PC-9 (cell line): ENCODE data around the gene ATG9A. TPM values are rescaled to one million over a fixed set of nuclear protein-coding genes. Genes with fewer than 3 reads are reported as not detected.
A peak's percentile ranks its signal among the peaks of the same experiment; 100 is the strongest.

Experiments
- BruUV-seq: library from RNA; stranded (reverse); fragments of 400-500 nt; replicated peaks from 2 replicates; lab custom pipeline; 2021; lab: Mats Ljungman, UMichigan
- CTCF ChIA-PET: fragments of 300-600 bp; sonication (Branson Sonifier 250); formaldehyde crosslinking; loops from one replicate; lab custom pipeline; 2022; ENCODE audit warnings: antibody characterized with exemption; lab: Charles Lee
- POLR2A ChIA-PET: fragments of 300-600 bp; sonication (Branson Sonifier 250); formaldehyde crosslinking; loops from one replicate; lab custom pipeline; 2022; ENCODE audit warnings: antibody characterized with exemption; ENCODE audit not compliant: unreplicated experiment; lab: Charles Lee
- DNase-seq, 2 experiments: peaks; one replicate each; pipeline versions ENCODE4 v3.0.0 to v3.0.0-alpha.2; 2015 to 2022; ENCODE audit warnings: mixed read lengths in 1 of 2
- H2AFZ ChIP-seq: fragments of 200-600 bp; sonication (generic); 2 replicates; pipeline ENCODE4 v1.8.1; 2017; ENCODE audit warnings: antibody characterized with exemption
- H3F3A ChIP-seq: fragments of 200-600 bp; sonication (generic); 2 replicates; pipeline ENCODE4 v1.8.1; 2017; ENCODE audit warnings: antibody characterized with exemption, mild to moderate bottlenecking, low read depth; ENCODE audit not compliant: insufficient read depth
- H3K27ac ChIP-seq: fragments of 200-600 bp; sonication (generic); 2 replicates; pipeline ENCODE4 v1.6.1; 2016; ENCODE audit warnings: mixed run types
- H3K27me3 ChIP-seq: fragments of 200-600 bp; sonication (generic); 2 replicates; pipeline ENCODE4 v1.6.1; 2016; ENCODE audit warnings: low read depth, mixed run types; ENCODE audit not compliant: insufficient read depth
- H3K36me3 ChIP-seq: fragments of 200-600 bp; sonication (generic); 2 replicates; pipeline ENCODE4 v1.6.1; 2016; ENCODE audit warnings: low read depth, mixed run types
- H3K4me1 ChIP-seq: fragments of 200-600 bp; sonication (generic); replicated peaks from 2 replicates; pipeline ENCODE4 v1.6.1; 2016; ENCODE audit warnings: mixed run types; ENCODE audit not compliant: insufficient read depth
- H3K4me2 ChIP-seq: fragments of 200-600 bp; sonication (generic); 2 replicates; pipeline ENCODE4 v1.6.1; 2017; ENCODE audit warnings: mixed run types
- H3K4me3 ChIP-seq: fragments of 200-600 bp; sonication (generic); 2 replicates; pipeline ENCODE4 v1.6.1; 2016; ENCODE audit warnings: mixed run types
- H3K79me2 ChIP-seq: fragments of 200-600 bp; sonication (generic); 2 replicates; pipeline ENCODE4 v1.6.1; 2017; ENCODE audit warnings: low read depth, mixed run types
- H3K9me2 ChIP-seq: fragments of 200-600 bp; sonication (generic); 2 replicates; pipeline ENCODE4 v1.8.1; 2017; ENCODE audit warnings: mild to moderate bottlenecking; ENCODE audit not compliant: insufficient read depth
- H3K9me3 ChIP-seq: fragments of 200-600 bp; sonication (generic); 2 replicates; pipeline ENCODE4 v1.8.1; 2016; ENCODE audit warnings: low read depth; ENCODE audit not compliant: insufficient read depth
- H4K20me1 ChIP-seq: fragments of 200-600 bp; sonication (generic); 2 replicates; pipeline ENCODE4 v1.8.1; 2017; ENCODE audit not compliant: insufficient read depth
- EZH2 ChIP-seq: fragments of 200-600 bp; sonication (generic); IDR thresholded peaks from 2 replicates; pipeline ENCODE4 v1.8.0; 2017; ENCODE audit warnings: antibody characterized with exemption, low read depth
- intact Hi-C: fragments of 100-400 bp; cut with micrococcal nuclease; formaldehyde crosslinking; loops from one replicate; pipeline ENCODE4 v1.10.0; 2022; ENCODE audit not compliant: unreplicated experiment
- total RNA-seq: library from RNA; stranded (reverse); gene quantifications from 2 replicates; pipeline ENCODE4 v1.2.3, GENCODE V29; 2021
- TF ChIP-seq, protein P1 (sequence below): fragments of 200-600 bp; sonication (generic); conservative IDR thresholded peaks from 2 replicates; pipeline ENCODE4 v1.6.1; 2017; ENCODE audit warnings: mixed run types, antibody characterized with exemption, mild to moderate bottlenecking, moderate library complexity

Gene ATG9A
- total RNA-seq, 1 experiment from 2014 or later, result 56.0 TPM

DNA sequence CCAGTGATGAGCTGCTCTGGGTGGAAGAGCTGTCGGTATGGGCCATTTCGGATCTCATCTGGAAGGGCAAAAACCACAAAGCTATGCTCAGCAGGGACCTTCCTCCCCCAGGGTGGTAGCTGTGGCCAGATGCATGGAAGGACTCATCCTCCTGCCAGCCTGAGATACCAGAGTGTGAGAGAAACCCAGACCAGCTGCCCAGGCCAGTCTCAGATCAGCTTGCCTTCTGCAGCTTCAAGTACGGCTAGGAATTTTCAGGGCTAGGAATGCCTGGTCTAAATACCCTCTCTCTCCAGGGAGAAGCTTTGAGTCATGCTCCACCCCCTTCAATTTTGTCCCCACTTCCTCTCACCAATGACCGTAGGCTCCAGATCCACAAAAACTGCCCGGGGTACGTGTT is 22.2 kb upstream of the ATG9A start:
- Histone ChIP-seq H3K36me3 (0 out of 2 replicates have a peak, but pooled peaks cover 9% of the 10 kb centered on the region), H4K20me1 (no peaks in the 10 kb centered on the region), H3K27me3 (no peaks in the 10 kb centered on the region), H3K4me2 (peak overlapping the region; percentile 84; the same call in 1 of the 2 replicates), H3K79me2 (peaks cover 41% of the 10 kb centered on the region), H3F3A (peaks cover 44% of the 10 kb centered on the region), H3K9me3 (no peaks in the 10 kb centered on the region), H3K9me2 (no peaks in the 10 kb centered on the region), H2AFZ (no peak overlapping the region), H3K4me3 (0 out of 2 replicates have a peak overlapping the region, but pooled peaks have one; percentile 87), H3K4me1 (peaks cover 65% of the 10 kb centered on the region), H3K27ac (no peak overlapping the region)
- ChIA-PET CTCF (interaction anchor here (0.6 to 0.7 kb wide), 2 partner anchors 43 to 65 kb away, joined by 3 to 4 read pairs; no protein-coding TSS in a partner anchor), POLR2A (interaction anchor here (0.6 kb wide), 1 partner anchor 29 kb away, joined by 3 read pairs; no protein-coding TSS in a partner anchor)
- no peak for DNase-seq
- BruUV-seq, result no TSS peak
- TF ChIP-seq, protein P1, sequence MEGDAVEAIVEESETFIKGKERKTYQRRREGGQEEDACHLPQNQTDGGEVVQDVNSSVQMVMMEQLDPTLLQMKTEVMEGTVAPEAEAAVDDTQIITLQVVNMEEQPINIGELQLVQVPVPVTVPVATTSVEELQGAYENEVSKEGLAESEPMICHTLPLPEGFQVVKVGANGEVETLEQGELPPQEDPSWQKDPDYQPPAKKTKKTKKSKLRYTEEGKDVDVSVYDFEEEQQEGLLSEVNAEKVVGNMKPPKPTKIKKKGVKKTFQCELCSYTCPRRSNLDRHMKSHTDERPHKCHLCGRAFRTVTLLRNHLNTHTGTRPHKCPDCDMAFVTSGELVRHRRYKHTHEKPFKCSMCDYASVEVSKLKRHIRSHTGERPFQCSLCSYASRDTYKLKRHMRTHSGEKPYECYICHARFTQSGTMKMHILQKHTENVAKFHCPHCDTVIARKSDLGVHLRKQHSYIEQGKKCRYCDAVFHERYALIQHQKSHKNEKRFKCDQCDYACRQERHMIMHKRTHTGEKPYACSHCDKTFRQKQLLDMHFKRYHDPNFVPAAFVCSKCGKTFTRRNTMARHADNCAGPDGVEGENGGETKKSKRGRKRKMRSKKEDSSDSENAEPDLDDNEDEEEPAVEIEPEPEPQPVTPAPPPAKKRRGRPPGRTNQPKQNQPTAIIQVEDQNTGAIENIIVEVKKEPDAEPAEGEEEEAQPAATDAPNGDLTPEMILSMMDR, result no peak
- TF ChIP-seq EZH2, result no peak
- intact Hi-C loops, result no loop called here

DNA sequence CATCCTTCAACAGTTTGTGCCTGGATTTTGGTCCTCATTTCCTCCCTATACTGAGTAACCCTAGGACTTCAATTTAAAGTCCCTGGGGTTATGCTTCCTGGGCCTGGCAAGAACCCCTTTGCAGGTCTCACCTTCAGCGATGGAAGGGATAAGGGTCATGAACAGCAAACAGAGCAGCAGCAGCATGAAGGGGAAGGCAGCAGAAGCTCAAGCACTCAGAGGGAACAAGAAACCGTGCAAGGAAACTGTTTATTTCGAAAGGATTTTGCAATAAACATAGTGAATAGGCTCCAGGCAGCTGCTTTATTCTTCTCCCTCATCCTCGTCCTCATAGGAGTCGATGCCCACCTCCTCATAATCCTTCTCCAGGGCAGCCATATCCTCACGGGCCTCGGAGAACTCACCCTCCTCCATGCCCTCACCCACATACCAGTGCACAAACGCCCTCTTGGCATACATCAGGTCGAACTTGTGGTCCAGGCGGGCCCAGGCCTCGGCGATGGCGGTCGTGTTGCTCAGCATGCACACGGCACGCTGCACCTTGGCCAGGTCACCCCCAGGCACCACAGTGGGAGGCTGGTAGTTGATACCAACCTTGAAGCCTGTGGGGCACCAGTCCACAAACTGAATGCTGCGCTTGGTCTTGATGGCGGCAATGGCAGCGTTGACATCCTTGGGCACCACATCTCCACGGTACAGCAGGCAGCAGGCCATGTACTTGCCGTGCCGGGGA is 20.8 kb upstream of the ATG9A start:
- Histone ChIP-seq H3K36me3 (0 out of 2 replicates have a peak, but pooled peaks cover 9% of the 10 kb centered on the region), H3K4me1 (peaks cover 70% of the 10 kb centered on the region), H2AFZ (no peak overlapping the region), H4K20me1 (no peaks in the 10 kb centered on the region), H3K27me3 (no peaks in the 10 kb centered on the region), H3K9me2 (no peaks in the 10 kb centered on the region), H3K4me2 (peak overlapping the region; percentile 73), H3K4me3 (peak overlapping the region; percentile 21; the same call in 1 of the 2 replicates), H3K9me3 (no peaks in the 10 kb centered on the region), H3K79me2 (peaks cover 53% of the 10 kb centered on the region), H3F3A (peaks cover 44% of the 10 kb centered on the region), H3K27ac (peak overlapping the region; percentile 78)
- intact Hi-C loops, result no loop called here
- TF ChIP-seq, protein P1, result no peak
- no peak for TF ChIP-seq EZH2
- BruUV-seq, result no TSS peak
- CTCF ChIA-PET, result interaction anchor here (0.8 to 1.1 kb wide), 2 partner anchors 45 to 273 kb away, joined by 3 to 13 read pairs; no protein-coding TSS in a partner anchor
- POLR2A ChIA-PET, result interaction anchor here (0.6 to 1.6 kb wide), 3 partner anchors 12 to 43 kb away, joined by 4 to 15 read pairs (median 6); partner anchors contain the start of gene DNAJB2
- DNase-seq, result no peak

DNA sequence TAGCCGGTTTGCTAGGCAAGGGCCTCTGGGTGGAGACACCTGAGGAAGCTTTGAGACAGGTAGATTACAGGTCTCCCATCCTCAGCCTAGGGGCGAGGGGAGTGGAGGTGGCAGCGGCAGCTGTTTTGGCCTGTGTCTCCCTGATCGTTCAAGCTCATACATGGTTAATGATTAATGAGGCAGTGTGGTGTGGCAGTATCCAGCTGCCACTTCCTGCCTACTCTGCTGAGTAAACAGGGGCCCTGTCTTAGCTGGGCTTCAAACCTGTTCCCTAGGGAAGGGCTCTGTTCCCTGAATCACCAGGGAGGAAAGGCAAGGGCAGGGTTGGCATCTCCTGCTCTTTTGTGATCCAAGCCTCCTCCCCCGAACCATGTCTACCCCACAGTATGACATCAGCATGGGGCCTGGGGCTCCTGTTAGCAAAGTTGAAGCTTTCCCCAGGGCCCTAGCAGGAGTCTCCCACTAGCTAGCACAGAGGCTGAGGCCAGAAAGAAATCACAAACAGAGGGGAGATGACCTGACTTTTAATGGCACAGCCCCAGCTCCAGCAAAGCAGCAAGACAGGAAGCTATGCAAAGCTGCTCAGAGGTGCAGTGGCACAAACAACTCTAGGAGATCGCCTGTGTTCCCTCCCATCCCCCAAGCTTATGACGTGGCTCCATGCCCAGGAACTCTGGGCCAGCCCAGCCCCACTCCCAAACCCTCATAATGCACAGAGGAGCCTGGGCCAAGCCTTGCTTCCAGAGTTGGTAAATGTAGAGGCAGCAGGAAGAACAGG is 20.0 kb upstream of the ATG9A start:
- CTCF ChIA-PET, result interaction anchor here (0.8 to 1.2 kb wide), 3 partner anchors 25 to 274 kb away, joined by 3 to 13 read pairs (median 5); no protein-coding TSS in a partner anchor
- DNase-seq, result peak; percentile 81 to 86
- Histone ChIP-seq H3F3A (peaks cover 44% of the 10 kb centered on the region), H3K27me3 (no peaks in the 10 kb centered on the region), H2AFZ (no peak overlapping the region), H3K9me3 (no peaks in the 10 kb centered on the region), H3K4me3 (peak overlapping the region; percentile 21; the same call in 1 of the 2 replicates), H3K79me2 (peaks cover 53% of the 10 kb centered on the region), H3K4me2 (peak overlapping the region; percentile 73), H3K9me2 (no peaks in the 10 kb centered on the region), H3K4me1 (peaks cover 66% of the 10 kb centered on the region), H3K36me3 (0 out of 2 replicates have a peak, but pooled peaks cover 9% of the 10 kb centered on the region), H4K20me1 (no peaks in the 10 kb centered on the region), H3K27ac (peak overlapping the region; percentile 78)
- POLR2A ChIA-PET, result interaction anchor here (0.5 to 1.6 kb wide), 8 partner anchors 12 to 203 kb away, joined by 4 to 16 read pairs (median 6); partner anchors contain the start of genes ANKZF1 and DNAJB2
- TF ChIP-seq, protein P1, result no peak
- TF ChIP-seq EZH2, result no peak
- intact Hi-C loops, result loop anchor here (1.0 to 2.0 kb wide), 6 partner anchors 20 to 73 kb away; partner anchors contain the start of genes ANKZF1, ATG9A, CNPPD1 and DNAJB2
- no TSS peak for BruUV-seq
